Peyer's patch (tissue), 4 donors: Measurements from ENCODE around the gene CECR2. TPM values are rescaled to one million over a fixed set of nuclear protein-coding genes. Genes with fewer than 3 reads are reported as not detected.
A peak's percentile ranks its signal among the peaks of the same experiment; 100 is the strongest.

ENCODE experiments used
- DNase-seq, 3 donors: peaks; one replicate each; pipeline ENCODE4 v3.0.0-alpha.2; 2017 to 2019
- H3K27ac ChIP-seq, 4 donors: fragments of 200-600 bp; sonication (generic); one replicate each; pipeline ENCODE4 v1.5.1; 2016 to 2019
- H3K27me3 ChIP-seq, 2 donors: fragments of 200-600 bp; sonication (generic); one replicate each; pipeline ENCODE4 v1.5.1; 2019
- H3K36me3 ChIP-seq, 3 donors: fragments of 200-600 bp; sonication (generic); one replicate each; pipeline ENCODE4 v1.5.1; 2016 to 2019
- H3K4me1 ChIP-seq, 4 donors: fragments of 200-600 bp; sonication (generic); one replicate each; pipeline ENCODE4 v1.5.1; 2016 to 2019
- H3K4me3 ChIP-seq, 4 donors: fragments of 200-600 bp; sonication (generic); 1 replicate in 3 of 4; 2 replicates in 1 of 4; pipeline ENCODE4 v1.5.1; 2016 to 2019; ENCODE audit warnings: mild to moderate bottlenecking in 1 of 4
- H3K9me3 ChIP-seq, 4 donors: fragments of 200-600 bp; sonication (generic); one replicate each; pipeline ENCODE4 v1.5.1; 2016 to 2019; ENCODE audit warnings: mild to moderate bottlenecking in 1 of 4
- POLR2A ChIP-seq, 2 donors: fragments of 450-650 bp; IDR thresholded peaks; one replicate each; pipeline ENCODE4 v1.5.1; 2017; ENCODE audit warnings: antibody characterized with exemption in 2 of 2, mild to moderate bottlenecking in 2 of 2, moderate library complexity in 2 of 2
- total RNA-seq, 4 donors: library from RNA; depleted of rRNA; stranded (reverse); fragments of >200 nt; gene quantifications; one replicate each; pipeline ENCODE4 v1.1.0, GENCODE V29; 2016
- TF ChIP-seq, protein P1 (sequence below), 6 experiments: fragments of 450-650 bp in 4 of 6; fragments of 200-600 bp in 2 of 6; sonication (generic) in 1 of 6; IDR thresholded peaks; one replicate each; pipeline ENCODE4 v1.5.1; 2017 to 2019; ENCODE audit warnings: antibody characterized with exemption in 6 of 6, mild to moderate bottlenecking in 3 of 6, moderate library complexity in 1 of 6

Gene CECR2
- total RNA-seq, 4 donors from 2014 or later: 0.18 to 5.0 (median 0.69) TPM

DNA sequence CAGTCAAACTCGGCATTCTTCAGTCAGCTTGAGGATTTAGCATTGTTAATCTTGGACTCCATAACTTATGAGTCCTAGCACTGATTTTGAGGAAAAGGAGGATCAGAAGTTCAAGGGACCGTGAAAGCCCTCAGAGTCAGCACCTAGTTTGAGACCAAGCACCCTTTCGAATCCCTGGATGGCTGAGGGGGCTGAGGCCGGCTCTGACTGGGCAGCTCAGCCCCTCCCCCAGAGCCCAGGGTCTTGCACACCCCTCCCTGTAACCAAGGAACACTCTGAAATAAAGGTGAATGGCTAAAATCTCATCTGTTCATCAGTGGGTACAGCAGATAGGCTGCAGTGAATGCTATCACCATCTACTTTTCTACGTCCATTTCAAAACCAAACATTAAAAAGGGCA is 221.3 kb downstream of the CECR2 start:
- Histone ChIP-seq H3K36me3 (peaks cover 0 to 50% (median 0%) of the 10 kb centered on the region in 3 donors), H3K4me1 (no peaks in the 10 kb centered on the region), H3K9me3 (no peaks in the 10 kb centered on the region), H3K4me3 (no peak overlapping the region), H3K27me3 (no peaks in the 10 kb centered on the region), H3K27ac (no peak overlapping the region)
- no peak for DNase-seq
- no peak for TF ChIP-seq POLR2A (IDR thresholded peaks at IDR 0.05)
- TF ChIP-seq, protein P1, sequence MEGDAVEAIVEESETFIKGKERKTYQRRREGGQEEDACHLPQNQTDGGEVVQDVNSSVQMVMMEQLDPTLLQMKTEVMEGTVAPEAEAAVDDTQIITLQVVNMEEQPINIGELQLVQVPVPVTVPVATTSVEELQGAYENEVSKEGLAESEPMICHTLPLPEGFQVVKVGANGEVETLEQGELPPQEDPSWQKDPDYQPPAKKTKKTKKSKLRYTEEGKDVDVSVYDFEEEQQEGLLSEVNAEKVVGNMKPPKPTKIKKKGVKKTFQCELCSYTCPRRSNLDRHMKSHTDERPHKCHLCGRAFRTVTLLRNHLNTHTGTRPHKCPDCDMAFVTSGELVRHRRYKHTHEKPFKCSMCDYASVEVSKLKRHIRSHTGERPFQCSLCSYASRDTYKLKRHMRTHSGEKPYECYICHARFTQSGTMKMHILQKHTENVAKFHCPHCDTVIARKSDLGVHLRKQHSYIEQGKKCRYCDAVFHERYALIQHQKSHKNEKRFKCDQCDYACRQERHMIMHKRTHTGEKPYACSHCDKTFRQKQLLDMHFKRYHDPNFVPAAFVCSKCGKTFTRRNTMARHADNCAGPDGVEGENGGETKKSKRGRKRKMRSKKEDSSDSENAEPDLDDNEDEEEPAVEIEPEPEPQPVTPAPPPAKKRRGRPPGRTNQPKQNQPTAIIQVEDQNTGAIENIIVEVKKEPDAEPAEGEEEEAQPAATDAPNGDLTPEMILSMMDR (IDR thresholded peaks at IDR 0.05): no peak

DNA sequence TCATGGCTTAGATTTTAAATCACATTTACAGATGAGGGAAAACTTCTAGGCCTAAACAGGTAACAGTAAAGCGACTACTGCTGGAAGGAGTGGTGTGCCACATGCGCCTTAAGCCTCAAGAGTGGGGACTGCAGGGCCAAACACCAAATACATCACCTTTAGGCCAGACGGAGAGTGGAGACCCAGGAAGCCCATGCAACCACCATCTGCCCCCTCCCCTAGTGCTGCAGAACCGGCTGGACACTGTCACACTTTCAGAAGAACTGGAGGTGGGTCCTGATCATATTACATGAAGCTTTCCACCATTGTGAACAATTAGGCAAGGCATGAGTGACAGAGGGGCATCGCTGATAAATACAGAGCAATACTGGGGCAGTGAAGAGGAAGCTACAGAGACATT is 222.9 kb downstream of the CECR2 start:
- H3K27me3 ChIP-seq: no peaks in the 10 kb centered on the region
- TF ChIP-seq POLR2A (IDR thresholded peaks at IDR 0.05): no peak
- TF ChIP-seq, protein P1 (IDR thresholded peaks at IDR 0.05): no peak
- DNase-seq: peak in 1 of 3 donors; percentile 22
- no peaks in the 10 kb centered on the region for H3K9me3 ChIP-seq
- no peak overlapping the region for H3K4me3 ChIP-seq
- H3K36me3 ChIP-seq: peaks cover 0 to 67% (median 0%) of the 10 kb centered on the region in 3 donors
- H3K27ac ChIP-seq: no peak overlapping the region
- no peaks in the 10 kb centered on the region for H3K4me1 ChIP-seq

DNA sequence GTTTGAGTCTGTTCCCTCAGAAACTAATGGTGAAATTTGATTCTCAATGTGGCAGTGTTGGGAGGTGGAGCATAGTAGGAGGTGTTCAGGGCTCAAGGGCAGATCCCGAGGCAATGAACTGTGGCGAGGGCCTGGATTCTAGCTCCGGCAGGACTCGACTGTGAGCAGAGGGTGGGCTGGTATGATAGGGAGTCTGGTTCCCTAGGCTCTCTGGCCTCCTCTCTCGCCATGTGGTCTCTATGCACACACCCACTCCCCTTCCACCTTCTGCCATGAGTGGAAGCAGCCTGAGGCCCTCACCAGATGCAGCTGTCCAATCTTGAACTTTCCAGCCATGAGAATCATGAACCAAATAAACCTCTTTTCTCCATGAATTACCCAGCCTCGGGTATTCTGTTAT is 227.0 kb downstream of the CECR2 start:
- TF ChIP-seq, protein P1 (IDR thresholded peaks at IDR 0.05): no peak
- no peak for TF ChIP-seq POLR2A (IDR thresholded peaks at IDR 0.05)
- no peaks in the 10 kb centered on the region for H3K4me1 ChIP-seq
- DNase-seq: peak in 1 of 3 donors; percentile 19
- no peak overlapping the region for H3K4me3 ChIP-seq
- peaks cover 0 to 100% (median 3%) of the 10 kb centered on the region in 3 donors for H3K36me3 ChIP-seq
- no peaks in the 10 kb centered on the region for H3K27me3 ChIP-seq
- H3K27ac ChIP-seq: no peak overlapping the region
- H3K9me3 ChIP-seq: no peaks in the 10 kb centered on the region

DNA sequence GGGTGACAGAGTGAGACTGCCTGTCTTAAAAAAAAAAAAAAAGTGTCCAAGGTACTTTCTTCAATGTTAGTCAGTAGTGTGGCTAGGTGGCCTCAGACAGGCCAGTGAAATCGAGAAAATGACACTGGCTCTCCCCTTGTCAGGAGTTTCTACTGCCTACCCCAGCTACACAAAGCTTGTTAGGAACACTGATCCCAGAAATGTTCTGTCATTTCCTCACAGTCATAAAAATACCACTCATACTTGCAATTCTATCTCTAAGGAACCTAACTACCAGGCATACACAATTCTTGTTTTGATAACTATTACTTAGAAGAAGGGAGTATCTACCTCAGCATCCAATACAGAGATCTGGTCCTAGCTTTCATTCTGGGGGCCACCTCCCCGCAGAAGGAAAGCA is 228.0 kb downstream of the CECR2 start:
- Histone ChIP-seq H3K4me3 (no peak overlapping the region), H3K27me3 (no peaks in the 10 kb centered on the region), H3K4me1 (no peaks in the 10 kb centered on the region), H3K36me3 (peaks cover 0 to 96% (median 3%) of the 10 kb centered on the region in 3 donors), H3K27ac (no peak overlapping the region), H3K9me3 (no peaks in the 10 kb centered on the region)
- TF ChIP-seq, protein P1 (IDR thresholded peaks at IDR 0.05): no peak
- TF ChIP-seq POLR2A (IDR thresholded peaks at IDR 0.05): no peak
- DNase-seq: no peak

DNA sequence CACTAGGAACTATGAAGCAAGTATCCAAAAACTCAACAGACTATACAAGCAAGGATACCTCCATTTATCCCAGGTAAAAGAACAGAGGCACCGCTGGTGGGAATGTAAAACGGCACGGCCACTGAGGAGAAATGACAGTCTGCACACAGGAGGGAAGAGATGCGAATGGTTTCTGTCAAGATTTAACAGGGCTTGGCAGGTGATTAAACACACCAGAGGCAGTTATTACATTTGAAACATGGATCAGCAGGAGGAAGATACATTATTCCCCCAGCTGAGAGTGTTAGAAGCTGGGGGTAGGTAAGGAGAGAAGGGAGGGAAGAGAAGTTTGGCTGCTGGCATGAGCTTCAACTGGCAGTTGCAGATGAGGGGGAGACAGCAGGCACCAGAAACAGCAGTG is 229.1 kb downstream of the CECR2 start:
- H3K4me3 ChIP-seq: no peak overlapping the region
- H3K4me1 ChIP-seq: no peaks in the 10 kb centered on the region
- no peak for DNase-seq
- TF ChIP-seq, protein P1 (IDR thresholded peaks at IDR 0.05): no peak
- no peak for TF ChIP-seq POLR2A (IDR thresholded peaks at IDR 0.05)
- no peaks in the 10 kb centered on the region for H3K27me3 ChIP-seq
- no peaks in the 10 kb centered on the region for H3K9me3 ChIP-seq
- no peak overlapping the region for H3K27ac ChIP-seq
- H3K36me3 ChIP-seq: peaks cover 0 to 87% (median 3%) of the 10 kb centered on the region in 3 donors

DNA sequence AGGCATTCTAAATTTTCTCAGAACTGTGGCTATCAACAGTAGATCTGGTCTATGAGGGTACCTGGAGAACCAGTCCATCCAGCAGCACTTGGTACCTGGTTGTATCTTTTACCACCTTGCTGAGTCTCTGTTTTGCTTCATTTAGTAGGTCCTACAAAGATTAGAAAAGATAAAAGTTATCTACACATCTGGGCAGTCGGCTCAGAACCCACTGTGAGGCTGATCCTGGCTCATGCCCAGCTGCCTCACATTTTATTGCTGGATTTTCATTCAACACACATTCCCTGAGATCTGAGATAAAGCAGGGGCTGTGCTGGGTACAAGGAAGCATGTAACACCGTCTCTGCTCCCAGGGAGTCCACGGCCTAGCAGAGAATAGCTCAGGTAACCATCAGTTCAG is 231.8 kb downstream of the CECR2 start:
- no peak overlapping the region for H3K4me3 ChIP-seq
- H3K9me3 ChIP-seq: no peaks in the 10 kb centered on the region
- H3K36me3 ChIP-seq: peaks cover 0 to 71% (median 3%) of the 10 kb centered on the region in 3 donors
- no peaks in the 10 kb centered on the region for H3K27me3 ChIP-seq
- TF ChIP-seq, protein P1 (IDR thresholded peaks at IDR 0.05): no peak
- TF ChIP-seq POLR2A (IDR thresholded peaks at IDR 0.05): no peak
- H3K27ac ChIP-seq: no peak overlapping the region
- H3K4me1 ChIP-seq: no peaks in the 10 kb centered on the region
- DNase-seq: no peak
